HL-60 (cell line): ENCODE measurements around the gene FZD4.

Experiments used
- CTCF ChIP-seq: IDR thresholded peaks from one replicate; pipeline ENCODE4 v1.5.1; 2011; ENCODE audit warnings: low read length, control low read depth, inconsistent platforms; ENCODE audit not compliant: insufficient read depth
- GABPA ChIP-seq: IDR thresholded peaks from 2 replicates; pipeline ENCODE4 v1.6.1; 2012; ENCODE audit warnings: low read depth
- POLR2AphosphoS5 ChIP-seq: IDR thresholded peaks from 2 replicates; pipeline ENCODE4 v1.6.1; 2012; ENCODE audit warnings: low read depth

GRCh38 chr11:86934582-86934900, 20.7 kb downstream of the FZD4 start:
- no peak for TF ChIP-seq CTCF
- TF ChIP-seq GABPA: no peak
- no peak for TF ChIP-seq POLR2AphosphoS5
